Upper lobe of right lung (tissue), 1 donor: ENCODE results near the gene PDGFRB. TPM values are rescaled to one million over a fixed set of nuclear protein-coding genes. Genes with fewer than 3 reads are reported as not detected.

ENCODE experiments used
- ATAC-seq: fragments of 200-7000 bp; cut with Tn5 transposase; one replicate; pipeline ENCODE4 v1.9.1; 2020; ENCODE audit warnings: mild to moderate bottlenecking, moderate library complexity
- DNase-seq: peaks from one replicate; pipeline ENCODE4 v3.0.0-alpha.2; 2020
- H3K27ac ChIP-seq: fragments of 200-600 bp; one replicate; pipeline ENCODE4 v1.8.0; 2022
- H3K27me3 ChIP-seq: fragments of 200-600 bp; one replicate; pipeline ENCODE4 v1.8.0; 2022; ENCODE audit warnings: mild to moderate bottlenecking
- H3K36me3 ChIP-seq: fragments of 200-600 bp; one replicate; pipeline ENCODE4 v1.8.0; 2022
- H3K4me1 ChIP-seq: fragments of 200-600 bp; one replicate; pipeline ENCODE4 v1.8.0; 2022
- H3K4me3 ChIP-seq: fragments of 200-600 bp; one replicate; pipeline ENCODE4 v1.8.0; 2022; ENCODE audit warnings: mild to moderate bottlenecking
- H3K9me3 ChIP-seq: fragments of 200-600 bp; one replicate; pipeline ENCODE4 v1.8.0; 2022
- CTCF ChIP-seq: fragments of 200-600 bp; IDR thresholded peaks from one replicate; pipeline ENCODE4 v1.8.0; 2022; ENCODE audit warnings: antibody characterized with exemption
- intact Hi-C: fragments of 100-400 bp; cut with DNase I; formaldehyde crosslinking; loops from one replicate; pipeline ENCODE4 v1.11.0; 2022
- total RNA-seq: library from RNA; stranded (reverse); fragmentation: NEBNext Ultra II Directional; extraction: Animal tissue kit (Norgen Biotek cat#: 25700); gene quantifications from one replicate; pipeline ENCODE4 v1.2.1, GENCODE V29; 2021
- donor health status: DM: no; HTN: yes; CAD: no; lungs with severe emphysema.

The PDGFRB gene
- total RNA-seq, 1 donor from 2014 or later, result 120 TPM

- H3K27ac ChIP-seq, result no peak overlapping the region
- ATAC-seq (no peak), DNase-seq (no peak)
- no peak overlapping the region for H3K4me3 ChIP-seq
- no peaks in the 10 kb centered on the region for H3K36me3 ChIP-seq
- peaks cover 10% of the 10 kb centered on the region for H3K4me1 ChIP-seq
- no peak for TF ChIP-seq CTCF
- H3K9me3 ChIP-seq, result no peaks in the 10 kb centered on the region
- H3K27me3 ChIP-seq, result no peaks in the 10 kb centered on the region
- intact Hi-C loops, result no loop called here
Observed at GRCh38 chr5:150078802-150079689, 76.6 kb downstream of the PDGFRB start.

GRCh38 chr5:150077996-150078801, 77.4 kb downstream of the PDGFRB start:
- Histone ChIP-seq H3K4me3 (no peak overlapping the region), H3K4me1 (peaks cover 10% of the 10 kb centered on the region), H3K27me3 (no peaks in the 10 kb centered on the region), H3K27ac (no peak overlapping the region), H3K9me3 (no peaks in the 10 kb centered on the region), H3K36me3 (no peaks in the 10 kb centered on the region)
- no peak for TF ChIP-seq CTCF
- intact Hi-C loops, result no loop called here
- ATAC-seq (no peak), DNase-seq (no peak)

- no peak overlapping the region for H3K27ac ChIP-seq
- H3K36me3 ChIP-seq, result no peaks in the 10 kb centered on the region
- intact Hi-C loops, result no loop called here
- no peak for DNase-seq
- no peaks in the 10 kb centered on the region for H3K27me3 ChIP-seq
- no peak for TF ChIP-seq CTCF
- no peaks in the 10 kb centered on the region for H3K9me3 ChIP-seq
- peaks cover 8% of the 10 kb centered on the region for H3K4me1 ChIP-seq
- no peak overlapping the region for H3K4me3 ChIP-seq
- ATAC-seq, result no peak
Observed at GRCh38 chr5:150077060-150077459, 78.6 kb downstream of the PDGFRB start.

GRCh38 chr5:150075806-150076205, 79.8 kb downstream of the PDGFRB start:
- Histone ChIP-seq H3K36me3 (no peaks in the 10 kb centered on the region), H3K27me3 (no peaks in the 10 kb centered on the region), H3K4me3 (no peak overlapping the region), H3K4me1 (no peaks in the 10 kb centered on the region), H3K9me3 (no peaks in the 10 kb centered on the region), H3K27ac (no peak overlapping the region)
- intact Hi-C loops, result no loop called here
- no peak for TF ChIP-seq CTCF
- DNase-seq, result no peak
- ATAC-seq, result no peak

- Histone ChIP-seq H3K4me3 (no peak overlapping the region), H3K9me3 (no peaks in the 10 kb centered on the region), H3K27ac (no peak overlapping the region), H3K4me1 (no peaks in the 10 kb centered on the region), H3K27me3 (no peaks in the 10 kb centered on the region), H3K36me3 (no peaks in the 10 kb centered on the region)
- ATAC-seq (no peak), DNase-seq (no peak)
- intact Hi-C loops, result no loop called here
- no peak for TF ChIP-seq CTCF
Observed at GRCh38 chr5:150075233-150075632, 80.4 kb downstream of the PDGFRB start.
